Stimulated activated CD4-positive, alpha-beta T cell treated with anti-CD3 and anti-CD28 coated beads, Interleukin-4, amount 100 ng/mL, for 4 hours (primary cell): ENCODE measurements around the gene MBD1.
"Not testable (repeated sequence)": the region's sequence is repeated elsewhere in the genome, so short reads cannot be mapped to it uniquely, and the experiment has no call there.

Experiments used
- DNase-seq, 2 experiments: peaks; one replicate each; pipeline ENCODE4 v3.0.0-alpha.2; 2020

MBD1 gene

GRCh38 chr18:50281295-50281971, at the start of gene MBD1:
TSS of gene MBD1 (minus strand) at chr18:50281523. CDS start at chr18:50279992, 1,531 bp downstream.
- DNase-seq = peak; percentile 93 to 97

- no peak for DNase-seq
Measured at GRCh38 chr18:50330176-50330575, 48.9 kb upstream of the MBD1 start.

- no peak for DNase-seq
Measured at GRCh38 chr18:50327983-50328382, 46.7 kb upstream of the MBD1 start.

- DNase-seq = no peak
Measured at GRCh38 chr18:50320719-50321118, 39.4 kb upstream of the MBD1 start.

- DNase-seq = no peak
Measured at GRCh38 chr18:50315100-50315871, 34.0 kb upstream of the MBD1 start.

- no peak for DNase-seq
Measured at GRCh38 chr18:50313873-50314460, 32.6 kb upstream of the MBD1 start.

GRCh38 chr18:50313031-50313607, 31.8 kb upstream of the MBD1 start:
- DNase-seq = no peak

- DNase-seq = no peak
Measured at GRCh38 chr18:50312296-50313030, 31.1 kb upstream of the MBD1 start.

- no peak for DNase-seq
Measured at GRCh38 chr18:50311650-50312049, 30.3 kb upstream of the MBD1 start.

- DNase-seq = no peak
Measured at GRCh38 chr18:50310080-50310479, 28.8 kb upstream of the MBD1 start.

- not testable (repeated sequence) for DNase-seq
Measured at GRCh38 chr18:50308851-50309250, 27.5 kb upstream of the MBD1 start.

GRCh38 chr18:50307738-50308470, 26.6 kb upstream of the MBD1 start:
- DNase-seq = peak; percentile 83 to 90

- no peak for DNase-seq
Measured at GRCh38 chr18:50307400-50307737, 26.0 kb upstream of the MBD1 start.

GRCh38 chr18:50306944-50307343, 25.6 kb upstream of the MBD1 start:
- no peak for DNase-seq

GRCh38 chr18:50301074-50301473, 19.8 kb upstream of the MBD1 start:
- no peak for DNase-seq

GRCh38 chr18:50299626-50300388, 18.5 kb upstream of the MBD1 start:
- no peak for DNase-seq

- DNase-seq = no peak
Measured at GRCh38 chr18:50298443-50299284, 17.3 kb upstream of the MBD1 start.

- DNase-seq = peak; percentile 42 to 54
Measured at GRCh38 chr18:50297621-50298442, 16.5 kb upstream of the MBD1 start.

- DNase-seq = no peak
Measured at GRCh38 chr18:50293039-50293438, 11.7 kb upstream of the MBD1 start.

GRCh38 chr18:50289108-50289443, 7.8 kb upstream of the MBD1 start:
- no peak for DNase-seq
